Glomerular endothelial cell (primary cell): ENCODE results near the gene SIL1. TPM values are rescaled to one million over a fixed set of nuclear protein-coding genes. Genes with fewer than 3 reads are reported as not detected.
"Not testable (repeated sequence)": the region's sequence is repeated elsewhere in the genome, so short reads cannot be mapped to it uniquely, and the experiment has no call there.

Experiments
- DNase-seq: peaks from one replicate; pipeline ENCODE4 v3.0.0-alpha.2; 2011; ENCODE audit warnings: low read depth, low spot score; ENCODE audit errors: extremely low read depth
- total RNA-seq: library from RNA; depleted of rRNA; stranded (reverse); fragments of >200 nt; gene quantifications from 2 replicates; pipeline ENCODE4 v1.2.3, GENCODE V29; 2015

Gene SIL1
- total RNA-seq, 1 donor from 2014 or later = 48.7 TPM

GRCh38 chr5:139038613-139039305, 159.4 kb downstream of the SIL1 start:
- DNase-seq = no peak

DNA sequence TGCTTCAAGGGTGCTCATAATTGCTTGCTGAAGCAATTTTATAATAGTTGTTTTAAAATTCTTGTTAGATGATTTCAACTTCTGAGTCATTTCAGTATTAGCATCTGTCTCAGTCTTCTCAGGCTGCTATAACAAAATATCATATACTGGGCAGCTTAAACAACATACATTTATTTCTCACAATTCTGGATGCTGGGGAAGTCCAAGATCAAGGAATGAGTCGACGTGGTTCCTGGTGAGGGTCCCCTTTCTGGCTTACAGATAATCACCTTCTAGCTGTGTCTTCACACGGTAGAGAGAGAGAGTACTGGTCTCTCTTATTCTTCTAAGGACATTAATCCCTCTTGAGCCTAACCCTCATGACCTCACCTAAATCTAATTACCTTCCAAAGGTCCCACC, 160.4 kb downstream of the SIL1 start:
- no peak for DNase-seq

- DNase-seq = not testable (repeated sequence)
Measured at GRCh38 chr5:139036332-139036731, 161.8 kb downstream of the SIL1 start.

- no peak for DNase-seq
Measured at GRCh38 chr5:139027150-139027549, 171.0 kb downstream of the SIL1 start.

- DNase-seq = no peak
Measured at GRCh38 chr5:139025651-139026050, 172.5 kb downstream of the SIL1 start.

- DNase-seq = no peak
Measured at GRCh38 chr5:139023286-139023685, 174.9 kb downstream of the SIL1 start.

DNA sequence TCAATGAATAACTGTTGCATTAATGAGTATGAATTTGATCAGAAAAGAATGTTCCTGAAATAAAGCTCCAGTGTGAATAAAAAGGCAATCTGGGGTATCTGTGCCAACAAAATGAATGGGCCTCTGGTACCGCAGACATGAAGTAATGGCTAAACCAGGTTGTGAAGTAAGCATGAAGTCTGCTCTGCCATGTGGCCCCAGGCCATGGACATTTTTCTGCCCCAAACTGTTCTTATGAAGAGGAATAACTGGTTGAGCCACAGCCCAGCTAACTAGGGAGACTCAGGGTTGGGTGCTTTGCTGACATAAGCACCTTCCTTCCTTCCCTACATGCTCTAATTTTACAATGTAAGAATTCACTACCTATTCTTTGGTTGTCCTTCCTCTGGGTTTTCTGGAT, 175.6 kb downstream of the SIL1 start:
- no peak for DNase-seq

- no peak for DNase-seq
Measured at GRCh38 chr5:139021346-139021745, 176.8 kb downstream of the SIL1 start.

DNA sequence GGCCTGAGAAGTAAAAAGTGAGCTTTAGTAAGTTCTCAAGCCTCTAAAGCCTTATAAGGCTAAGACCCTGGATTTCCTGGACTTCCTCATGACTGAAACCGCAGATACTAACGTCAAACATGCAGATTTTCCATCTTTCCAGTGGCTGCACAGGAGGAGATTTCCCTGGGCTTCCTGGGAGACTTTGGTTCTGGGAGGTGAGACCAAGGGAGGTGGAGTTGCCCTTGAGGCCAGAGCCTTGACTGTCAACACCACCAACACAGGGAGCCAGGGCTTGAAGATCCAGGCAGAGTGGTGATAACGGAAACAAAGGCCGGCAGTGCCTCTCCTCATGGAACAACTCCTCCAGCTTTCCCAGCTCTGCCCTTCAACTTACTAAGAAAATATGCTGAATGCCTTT, 178.3 kb downstream of the SIL1 start:
- no peak for DNase-seq

- no peak for DNase-seq
Measured at GRCh38 chr5:139019211-139019610, 179.0 kb downstream of the SIL1 start.

DNA sequence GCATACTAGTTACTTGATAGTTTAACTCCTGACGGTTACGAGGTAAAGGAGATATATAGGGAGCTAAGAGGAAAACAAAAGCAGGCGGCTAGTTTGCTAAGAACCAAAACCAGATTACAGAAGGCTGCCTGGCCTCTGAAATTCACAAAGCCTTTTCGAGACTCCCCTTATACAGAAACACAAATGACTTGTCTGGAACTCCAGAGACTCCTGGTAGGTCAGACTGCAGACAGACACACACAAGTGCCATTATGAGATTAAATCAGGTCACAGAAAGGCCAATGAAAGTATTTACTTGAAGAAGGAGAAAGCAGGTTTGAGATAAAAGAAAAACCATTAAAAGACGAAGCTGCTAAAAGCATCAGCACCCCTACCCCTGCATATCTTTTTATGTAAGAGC, 180.5 kb downstream of the SIL1 start:
- no peak for DNase-seq

DNA sequence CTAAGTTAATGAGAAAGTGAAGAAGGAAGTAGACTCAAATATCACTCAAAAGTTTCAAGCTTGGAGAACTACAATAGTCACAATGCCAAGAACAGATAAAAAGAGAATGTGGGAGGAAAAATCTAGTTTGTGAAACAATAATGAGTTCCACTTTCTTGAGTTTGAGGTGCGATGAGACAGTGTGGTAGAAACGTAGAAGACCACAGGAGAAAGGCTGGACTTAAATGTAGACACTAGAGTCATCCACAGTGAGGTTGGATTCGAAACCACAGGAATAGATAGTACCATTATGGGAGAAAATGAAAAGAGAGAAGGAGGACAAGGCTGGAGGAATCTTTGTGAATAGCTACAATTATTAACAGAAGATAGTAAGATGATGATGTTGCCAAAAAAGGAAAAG, 182.0 kb downstream of the SIL1 start:
- DNase-seq = no peak

GRCh38 chr5:139014726-139015125, 183.4 kb downstream of the SIL1 start:
- DNase-seq = no peak

DNA sequence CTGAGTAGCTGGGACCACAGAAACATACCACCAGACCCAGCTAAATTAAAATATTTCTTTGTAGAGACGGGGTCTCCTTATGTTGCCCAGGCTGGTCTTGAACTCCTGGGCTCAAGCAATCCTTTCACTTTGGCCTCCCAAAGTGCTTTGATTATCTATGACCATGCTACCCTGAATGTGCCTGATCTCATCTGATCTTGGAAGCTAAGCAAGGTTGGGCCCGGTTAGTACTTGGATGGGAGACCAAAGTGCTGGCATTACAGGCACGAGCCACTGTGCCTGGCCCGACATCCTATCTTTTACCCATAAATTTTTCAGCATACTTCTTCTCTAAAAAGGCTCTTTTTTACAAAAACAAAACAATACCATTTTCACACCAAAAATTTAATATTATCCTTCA, 186.0 kb downstream of the SIL1 start:
- no peak for DNase-seq

DNA sequence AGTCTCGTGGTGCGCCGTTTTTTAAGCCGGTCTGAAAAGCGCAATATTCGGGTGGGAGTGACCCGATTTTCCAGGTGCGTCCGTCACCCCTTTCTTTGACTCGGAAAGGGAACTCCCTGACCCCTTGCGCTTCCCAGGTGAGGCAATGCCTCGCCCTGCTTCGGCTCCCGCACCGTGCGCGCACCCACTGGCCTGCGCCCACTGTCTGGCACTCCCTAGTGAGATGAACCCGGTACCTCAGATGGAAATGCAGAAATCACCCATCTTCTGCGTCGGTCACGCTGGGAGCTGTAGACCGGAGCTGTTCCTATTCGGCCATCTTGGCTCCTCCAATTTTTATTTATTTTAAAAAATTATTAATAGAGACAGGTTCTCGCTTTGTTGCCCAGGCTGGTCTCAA, 187.0 kb downstream of the SIL1 start:
- not testable (repeated sequence) for DNase-seq

DNA sequence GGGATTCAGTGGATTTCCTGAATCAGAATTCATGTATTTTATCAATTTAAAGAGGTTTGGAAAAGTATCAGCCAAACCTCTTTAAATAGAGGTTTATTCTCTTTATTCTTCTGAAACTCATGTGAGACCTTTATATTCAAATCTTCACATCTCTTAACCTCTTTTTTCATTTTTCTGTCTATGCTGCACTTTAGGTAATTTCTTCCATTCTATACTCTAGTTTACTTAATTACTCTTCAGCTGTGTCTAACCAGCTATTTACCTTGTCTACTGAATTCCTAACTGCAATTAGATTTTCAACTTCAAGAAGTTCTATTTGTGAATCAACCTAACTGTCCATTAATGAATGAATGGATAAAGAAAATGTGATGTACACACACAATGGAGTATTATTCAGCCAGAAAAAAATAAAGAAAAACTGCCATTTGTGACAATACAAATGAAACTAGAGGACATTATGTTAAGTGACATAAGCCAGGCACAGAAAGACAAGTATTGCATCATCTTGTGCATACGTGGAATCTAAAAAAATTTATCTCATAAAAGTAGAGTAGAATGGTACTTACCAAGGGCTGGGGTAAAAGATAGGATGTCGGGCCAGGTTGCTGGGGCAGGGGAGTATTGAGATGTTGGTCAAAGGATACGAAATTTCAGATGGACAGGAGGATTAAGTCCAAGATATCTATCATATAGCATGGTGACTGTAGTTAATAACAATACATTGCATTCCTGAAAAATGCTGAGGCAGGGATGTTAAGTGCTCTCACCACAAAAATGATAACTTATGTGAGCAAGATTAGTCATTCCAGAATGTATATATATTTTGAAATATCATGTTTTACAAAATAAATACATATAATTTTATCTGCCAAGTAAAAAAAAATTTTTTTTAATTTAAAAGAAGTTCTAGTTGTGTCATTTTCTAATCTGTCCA, 193.5 kb downstream of the SIL1 start:
- DNase-seq = no peak

- DNase-seq = no peak
Measured at GRCh38 chr5:138999674-139000073, 198.5 kb downstream of the SIL1 start.

GRCh38 chr5:138998521-138998920, 199.6 kb downstream of the SIL1 start:
- DNase-seq = no peak

DNA sequence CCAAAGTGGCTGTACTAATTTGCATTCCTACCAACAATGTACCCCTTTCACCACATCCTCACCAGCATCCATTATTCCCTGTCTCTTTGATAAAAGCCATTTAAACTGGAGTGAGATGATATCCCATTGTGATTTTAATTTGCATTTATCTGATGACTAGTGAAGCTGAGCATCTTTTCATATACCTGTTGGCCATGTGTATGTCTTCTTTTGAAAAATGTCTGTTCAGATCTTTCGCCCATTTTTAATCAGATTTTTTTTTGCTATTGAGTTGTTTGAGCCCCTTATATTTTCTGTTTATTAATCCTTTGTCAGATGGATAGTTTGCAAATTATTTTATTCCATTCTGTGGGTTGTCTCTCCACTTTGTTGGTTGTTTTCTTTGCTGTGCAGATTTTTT, 202.0 kb downstream of the SIL1 start:
- DNase-seq = no peak

DNA sequence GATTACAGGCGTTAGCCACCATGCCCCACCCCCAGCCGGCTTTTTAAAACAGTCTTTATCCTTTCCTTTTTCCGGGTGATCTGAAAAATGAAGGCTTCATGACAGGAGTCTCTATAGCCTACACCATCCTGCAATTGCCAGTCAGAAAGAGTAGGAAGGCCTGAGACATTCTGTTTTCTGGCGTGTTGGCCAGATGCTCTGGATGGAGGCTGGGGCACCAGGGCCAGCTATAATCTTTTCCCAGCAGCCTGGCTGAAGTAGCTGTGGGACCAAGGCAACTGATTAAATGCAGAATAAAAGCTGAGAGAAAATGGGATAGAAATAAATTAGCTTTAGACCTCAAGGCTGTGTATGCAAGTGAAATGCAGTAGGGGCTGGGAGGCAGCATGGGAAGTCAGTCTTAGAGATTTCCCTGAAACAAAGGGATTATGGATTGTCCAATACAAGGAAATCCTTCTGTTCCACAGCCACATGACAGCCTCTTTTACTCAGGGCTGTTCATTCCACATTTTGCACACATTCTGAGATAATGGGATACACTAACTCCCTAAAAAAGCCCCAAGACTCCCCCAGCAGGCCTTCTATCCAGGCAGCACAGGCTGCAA, 207.1 kb downstream of the SIL1 start:
- DNase-seq = no peak

GRCh38 chr5:138989720-138990119, 208.4 kb downstream of the SIL1 start:
- no peak for DNase-seq
